Endothelial cell of umbilical vein (primary cell): ENCODE measurements around the gene DUSP6. TPM values are rescaled to one million over a fixed set of nuclear protein-coding genes. Genes with fewer than 3 reads are reported as not detected.

Experiments
- BruUV-seq: library from RNA; stranded (reverse); fragments of 400-500 nt; replicated peaks from 2 replicates; lab custom pipeline; 2021; lab: Mats Ljungman, UMichigan
- CTCF ChIA-PET: fragments of 300-600, 350-600 bp; sonication (Branson Sonifier 250); formaldehyde crosslinking; loops from one replicate; lab custom pipeline; 2021; ENCODE audit warnings: antibody characterized with exemption, inconsistent platforms; lab: Charles Lee
- POLR2A ChIA-PET: fragments of 300-600, 350-600 bp; sonication (Branson Sonifier 250); formaldehyde crosslinking; loops from one replicate; lab custom pipeline; 2021; ENCODE audit warnings: antibody characterized with exemption, inconsistent platforms; lab: Charles Lee
- DNase-seq: peaks from one replicate; pipeline ENCODE4 v3.0.0-alpha.2; 2011; ENCODE audit warnings: low read depth, low spot score
- FAIRE-seq: peaks from 2 replicates; lab custom pipeline; 2011; peaks lifted over from hg19 to GRCh38; lab: Jason Lieb, UNC
- H2AFZ ChIP-seq: 2 replicates; pipeline ENCODE4 v1.6.0; 2012; ENCODE audit warnings: low read depth, low read length, control low read depth, inconsistent platforms
- H3K27ac ChIP-seq: 2 replicates; pipeline ENCODE4 v1.5.1; 2011; ENCODE audit warnings: low read depth, mild to moderate bottlenecking, control low read depth, low read length, moderate library complexity; ENCODE audit not compliant: insufficient read depth
- H3K27me3 ChIP-seq, 2 experiments: 2 replicates each; pipeline versions ENCODE4 v1.6.0 to v1.6.1; 2011; ENCODE audit warnings: low read length in 2 of 2, mixed read lengths in 1 of 2; ENCODE audit not compliant: control insufficient read depth in 2 of 2, insufficient read depth in 2 of 2
- H3K36me3 ChIP-seq, 2 experiments: 2 replicates in 1 of 2; 3 replicates in 1 of 2; pipeline ENCODE4 v1.5.1; 2011; ENCODE audit warnings: low read length in 2 of 2, mild to moderate bottlenecking in 1 of 2, moderate library complexity in 1 of 2; ENCODE audit not compliant: control insufficient read depth in 2 of 2, insufficient read depth in 2 of 2; ENCODE audit errors: extremely low read depth in 1 of 2
- H3K4me1 ChIP-seq: 3 replicates; pipeline ENCODE4 v1.5.1; 2011; ENCODE audit warnings: mild to moderate bottlenecking, low read length; ENCODE audit not compliant: control insufficient read depth, insufficient read depth; ENCODE audit errors: extremely low read depth
- H3K4me2 ChIP-seq: 2 replicates; pipeline ENCODE4 v1.6.1; 2011; ENCODE audit warnings: low read length, control low read depth, mixed read lengths; ENCODE audit not compliant: insufficient read depth
- H3K4me3 ChIP-seq, 3 experiments: fragments of 200-600 bp in 1 of 3; sonication (generic), shearing (Covaris generic) in 1 of 3; replicated peaks in 1 of 3; 2 replicates each; pipeline ENCODE4 v1.5.1; 2011 to 2016; ENCODE audit warnings: control low read depth in 3 of 3, low read length in 3 of 3, mild to moderate bottlenecking in 2 of 3, inconsistent platforms in 1 of 3, low read depth in 1 of 3, moderate library complexity in 1 of 3; ENCODE audit not compliant: insufficient read depth in 1 of 3
- H3K79me2 ChIP-seq: 2 replicates; pipeline ENCODE4 v1.6.0; 2012; ENCODE audit warnings: low read length, inconsistent platforms; ENCODE audit not compliant: control insufficient read depth, insufficient read depth
- H3K9ac ChIP-seq: replicated peaks from 2 replicates; pipeline ENCODE3; 2011; ENCODE audit warnings: low read length, control low read depth; ENCODE audit not compliant: insufficient read depth; ENCODE audit errors: extremely low read depth
- H3K9me1 ChIP-seq: replicated peaks from 3 replicates; pipeline ENCODE4 v1.6.0; 2011; ENCODE audit warnings: mild to moderate bottlenecking, low read length; ENCODE audit not compliant: control insufficient read depth, insufficient read depth; ENCODE audit errors: extremely low read depth
- H3K9me3 ChIP-seq: replicated peaks from 2 replicates; pipeline ENCODE4 v1.5.1; 2012; ENCODE audit warnings: low read length, inconsistent platforms; ENCODE audit not compliant: control insufficient read depth, insufficient read depth
- H4K20me1 ChIP-seq: replicated peaks from 2 replicates; pipeline ENCODE3; 2011; ENCODE audit warnings: mild to moderate bottlenecking, low read length; ENCODE audit not compliant: control insufficient read depth, insufficient read depth; ENCODE audit errors: extremely low read depth
- CTCF ChIP-seq, 2 donors: IDR thresholded peaks; 1 replicate in 1 of 2; 2 replicates in 1 of 2; pipeline ENCODE4 v1.5.1; 2011; ENCODE audit warnings: low read length in 2 of 2, mild to moderate bottlenecking in 2 of 2, moderate library complexity in 2 of 2, control low read depth in 1 of 2, inconsistent platforms in 1 of 2, low read depth in 1 of 2; ENCODE audit not compliant: insufficient read depth in 1 of 2; ENCODE audit errors: extremely low read depth in 1 of 2
- MAX ChIP-seq: IDR thresholded peaks from 2 replicates; pipeline ENCODE4 v1.6.1; 2011; ENCODE audit not compliant: insufficient read depth, insufficient read length
- MYC ChIP-seq: IDR thresholded peaks from one replicate; pipeline ENCODE4 v1.6.1; 2011; ENCODE audit warnings: mild to moderate bottlenecking, low read depth, low read length
- POLR2A ChIP-seq: IDR thresholded peaks from 2 replicates; pipeline ENCODE4 v1.6.1; 2012; ENCODE audit warnings: low read depth, mild to moderate bottlenecking, control low read depth, low read length
- POLR2AphosphoS5 ChIP-seq: IDR thresholded peaks from 2 replicates; pipeline ENCODE4 v1.6.1; 2012; ENCODE audit warnings: low read depth, mild to moderate bottlenecking, control low read depth, low read length, moderate library complexity; ENCODE audit not compliant: insufficient read depth
- dilution Hi-C: fragments of 300-500 bp; cut with MboI; formaldehyde crosslinking; loops from one replicate; pipeline ENCODE4 v1.15.0; 2019; ENCODE audit warnings: low sequenced_read_pairs; ENCODE audit not compliant: extremely low pct_ligation_motif_present
- intact Hi-C: fragments of 100-400 bp; cut with micrococcal nuclease; formaldehyde crosslinking; loops from one replicate; pipeline ENCODE4 v1.10.0; 2022
- polyA plus RNA-seq, 4 experiments: library from polyadenylated mRNA; depleted of rRNA in 3 of 4; stranded (reverse) in 3 of 4; unstranded in 1 of 4; fragments of >200 nt; gene quantifications; 2 replicates each; pipeline versions ENCODE4 v1.2.1 to v1.2.3, GENCODE V29; 2011 to 2012; ENCODE audit warnings: missing spikeins in 1 of 4
- total RNA-seq: library from RNA; stranded (reverse); gene quantifications from 2 replicates; pipeline ENCODE4 v1.2.3, GENCODE V29; 2021

The DUSP6 gene
- total and polyA plus RNA-seq, 2 donors (not counting 3 experiments of a cell fraction or from before 2014, with no cell fraction given), result 148 to 149 TPM

- dilution Hi-C loops (loop anchor here (25.0 kb wide), 1 partner anchor 112 kb away; no protein-coding TSS in a partner anchor), intact Hi-C loops (loop anchor here (5.0 kb wide), 1 partner anchor 403 kb away; no protein-coding TSS in a partner anchor)
- ChIA-PET CTCF (interaction anchor here (1.1 to 7.3 kb wide), 4 partner anchors 102 to 330 kb away, joined by 3 to 163 read pairs (median 5); no protein-coding TSS in a partner anchor), POLR2A (interaction anchor here (1.2 to 1.3 kb wide), 2 partner anchors 101 to 112 kb away, joined by 4 read pairs; no protein-coding TSS in a partner anchor)
- Histone ChIP-seq H3K4me2 (peak overlapping the region; percentile 95), H2AFZ (no peak overlapping the region), H3K79me2 (peaks cover 50% of the 10 kb centered on the region), H3K4me1 (peaks cover 59% of the 10 kb centered on the region), H3K4me3 (peak overlapping the region; percentile 72 to 97 (median 90)), H4K20me1 (no peaks in the 10 kb centered on the region), H3K9me1 (no peaks in the 10 kb centered on the region), H3K36me3 (peaks cover 13 to 29% of the 10 kb centered on the region in 2 experiments), H3K27me3 (no peaks in the 10 kb centered on the region), H3K27ac (peak overlapping the region; percentile 83), H3K9ac (peak overlapping the region; percentile 96), H3K9me3 (no peaks in the 10 kb centered on the region)
- peak; percentile 83 for FAIRE-seq
- BruUV-seq, result no TSS peak
- DNase-seq, result peak; percentile 76
- TF ChIP-seq POLR2A (peak; percentile 92), POLR2AphosphoS5 (peak; percentile 53), MYC (no peak)
These were observed 2.5 kb downstream of the DUSP6 start for GRCh38 chr12:89349814-89350213.

- no peak for TF ChIP-seq MAX
- peak; percentile 42 for TF ChIP-seq POLR2AphosphoS5
- no peak for TF ChIP-seq CTCF (IDR thresholded peaks at IDR 0.05; ENCODE audit: extremely low read depth in 1 of 2, insufficient read depth in 1 of 2, low read depth in 1 of 2, low read length in 2 of 2)
- no peak for TF ChIP-seq POLR2A
- DNase-seq (peak; percentile 32), FAIRE-seq (peak; percentile 4)
- Histone ChIP-seq H3K27me3 (no peaks in the 10 kb centered on the region), H3K9me3 (no peaks in the 10 kb centered on the region), H3K4me3 (peak overlapping the region; percentile 72 to 97 (median 90)), H2AFZ (no peak overlapping the region), H3K4me1 (peaks cover 56% of the 10 kb centered on the region), H3K9ac (peak overlapping the region; percentile 96), H4K20me1 (no peaks in the 10 kb centered on the region), H3K9me1 (no peaks in the 10 kb centered on the region), H3K4me2 (peak overlapping the region; percentile 95), H3K27ac (peak overlapping the region; percentile 83), H3K36me3 (peaks cover 13 to 29% of the 10 kb centered on the region in 2 experiments), H3K79me2 (peaks cover 50% of the 10 kb centered on the region)
- CTCF ChIA-PET, result interaction anchor here (1.1 to 7.3 kb wide), 4 partner anchors 103 to 329 kb away, joined by 3 to 163 read pairs (median 5); no protein-coding TSS in a partner anchor
- dilution Hi-C loops (loop anchor here (25.0 kb wide), 1 partner anchor 113 kb away; no protein-coding TSS in a partner anchor), intact Hi-C loops (no loop called here)
- no TSS peak for BruUV-seq
- POLR2A ChIA-PET, result interaction anchor here (1.2 to 1.3 kb wide), 2 partner anchors 102 to 112 kb away, joined by 4 read pairs; no protein-coding TSS in a partner anchor
These were observed 3.2 kb downstream of the DUSP6 start for GRCh38 chr12:89348894-89349699.
